ENCODE data around the gene CRYGN.

The CRYGN gene

GRCh38 chr7:151459726-151460473, 20.0 kb upstream of the CRYGN start:
- DNase-seq (ENCODE audit: low read depth) = no peak

DNA sequence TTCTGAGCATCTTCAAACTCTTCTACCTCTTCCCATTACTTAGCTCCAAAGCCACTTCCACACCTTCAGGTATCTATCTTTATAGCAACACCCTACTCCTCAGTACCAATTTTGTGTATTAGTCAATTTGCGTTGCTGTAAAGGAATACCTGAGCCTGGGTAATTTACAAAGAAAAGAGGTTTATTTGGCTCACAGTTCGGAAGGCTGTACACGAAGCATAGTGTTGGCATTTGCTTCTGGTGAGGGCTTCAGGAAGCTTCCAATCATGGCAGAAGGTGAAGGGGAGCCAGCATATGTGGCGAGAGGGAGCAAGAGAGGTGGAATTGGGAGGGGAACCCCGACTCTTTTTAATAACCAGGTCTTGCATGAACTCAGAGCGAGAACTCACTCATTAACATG, 17.6 kb upstream of the CRYGN start:
- DNase-seq (ENCODE audit: low read depth) = no peak

DNA sequence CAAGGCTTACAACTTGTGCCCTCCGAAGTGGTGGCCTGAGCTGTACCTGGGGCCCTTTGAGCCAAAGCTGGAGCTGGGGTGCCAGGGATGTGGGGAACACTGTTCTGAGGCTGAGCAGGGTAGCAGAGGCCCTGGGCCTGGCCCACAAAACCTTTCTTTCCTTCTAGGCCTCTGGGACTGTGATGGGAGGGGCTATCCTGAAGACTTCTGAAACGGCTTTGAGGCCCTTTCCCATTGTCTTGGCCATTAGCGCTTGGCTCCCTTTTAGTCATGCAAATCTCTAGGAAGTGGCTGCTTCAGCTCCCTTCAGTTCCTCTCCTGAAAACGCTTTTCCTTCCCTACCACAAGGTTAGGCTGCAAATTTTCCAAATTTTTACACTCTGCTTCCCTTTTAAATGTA, 16.8 kb upstream of the CRYGN start:
- DNase-seq (ENCODE audit: low read depth) = no peak

- DNase-seq (ENCODE audit: low read depth) = no peak
These were observed 16.3 kb upstream of the CRYGN start for GRCh38 chr7:151456276-151456675.

GRCh38 chr7:151455690-151456089, 15.7 kb upstream of the CRYGN start:
- DNase-seq (ENCODE audit: low read depth) = no peak

- DNase-seq (ENCODE audit: low read depth) = no peak
These were observed 15.1 kb upstream of the CRYGN start for GRCh38 chr7:151454932-151455530.

GRCh38 chr7:151454305-151454704, 14.4 kb upstream of the CRYGN start:
- DNase-seq (ENCODE audit: low read depth) = no peak

DNA sequence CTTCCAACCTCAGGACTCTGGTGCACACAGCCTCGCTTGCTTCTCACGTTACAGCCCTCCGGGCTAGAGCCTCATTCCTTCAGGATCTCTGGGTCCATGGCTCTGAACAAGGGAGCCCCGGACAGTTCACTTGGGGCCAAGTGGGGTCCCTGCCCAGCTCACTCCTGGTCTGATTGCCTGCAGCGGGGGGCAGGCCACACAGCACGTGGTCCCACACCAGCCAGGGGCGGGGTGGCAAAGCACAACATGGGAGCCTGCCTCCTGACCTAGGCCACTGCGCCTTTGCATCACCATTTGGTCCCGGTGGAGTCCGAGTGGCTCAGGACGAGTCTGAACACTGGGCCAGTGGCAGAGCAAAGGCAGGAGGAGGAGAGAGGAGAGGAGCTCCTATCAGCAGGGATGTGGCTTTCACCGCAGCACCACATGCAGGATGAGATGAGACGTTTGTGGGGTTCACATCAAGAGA, 13.4 kb upstream of the CRYGN start:
- no peak for DNase-seq (ENCODE audit: low read depth)

DNA sequence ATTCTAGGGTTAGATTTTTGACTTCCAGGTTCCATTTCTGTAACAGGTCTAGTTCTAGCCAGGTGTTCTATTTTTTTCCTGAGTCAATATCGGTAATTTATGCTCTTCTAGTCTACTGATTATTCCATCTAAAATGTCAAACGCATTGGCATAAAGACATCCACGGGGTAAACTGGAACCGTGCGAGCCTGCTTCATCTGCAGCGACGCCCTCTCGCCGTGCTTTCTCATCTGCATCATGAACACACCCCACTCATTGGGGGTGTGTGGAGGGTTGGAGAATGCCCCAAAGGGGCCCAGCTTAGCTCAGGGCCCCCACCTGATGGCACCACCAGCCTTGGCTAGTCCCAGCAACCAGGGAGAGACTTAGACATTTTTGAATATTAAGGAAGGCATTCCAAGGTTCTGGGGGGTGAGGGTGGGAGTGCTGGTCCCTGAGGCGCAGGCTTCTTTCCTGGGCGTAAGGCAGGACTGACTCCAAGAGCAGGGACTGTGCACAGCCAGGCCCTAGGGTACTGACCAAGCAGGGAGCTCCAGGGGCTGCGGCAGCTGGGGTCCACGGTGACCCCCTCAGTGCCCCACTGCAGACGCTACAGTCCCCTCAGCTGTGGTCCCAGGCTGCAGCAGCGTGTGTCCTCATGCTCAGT, 12.9 kb upstream of the CRYGN start:
- DNase-seq (ENCODE audit: low read depth) = no peak

DNA sequence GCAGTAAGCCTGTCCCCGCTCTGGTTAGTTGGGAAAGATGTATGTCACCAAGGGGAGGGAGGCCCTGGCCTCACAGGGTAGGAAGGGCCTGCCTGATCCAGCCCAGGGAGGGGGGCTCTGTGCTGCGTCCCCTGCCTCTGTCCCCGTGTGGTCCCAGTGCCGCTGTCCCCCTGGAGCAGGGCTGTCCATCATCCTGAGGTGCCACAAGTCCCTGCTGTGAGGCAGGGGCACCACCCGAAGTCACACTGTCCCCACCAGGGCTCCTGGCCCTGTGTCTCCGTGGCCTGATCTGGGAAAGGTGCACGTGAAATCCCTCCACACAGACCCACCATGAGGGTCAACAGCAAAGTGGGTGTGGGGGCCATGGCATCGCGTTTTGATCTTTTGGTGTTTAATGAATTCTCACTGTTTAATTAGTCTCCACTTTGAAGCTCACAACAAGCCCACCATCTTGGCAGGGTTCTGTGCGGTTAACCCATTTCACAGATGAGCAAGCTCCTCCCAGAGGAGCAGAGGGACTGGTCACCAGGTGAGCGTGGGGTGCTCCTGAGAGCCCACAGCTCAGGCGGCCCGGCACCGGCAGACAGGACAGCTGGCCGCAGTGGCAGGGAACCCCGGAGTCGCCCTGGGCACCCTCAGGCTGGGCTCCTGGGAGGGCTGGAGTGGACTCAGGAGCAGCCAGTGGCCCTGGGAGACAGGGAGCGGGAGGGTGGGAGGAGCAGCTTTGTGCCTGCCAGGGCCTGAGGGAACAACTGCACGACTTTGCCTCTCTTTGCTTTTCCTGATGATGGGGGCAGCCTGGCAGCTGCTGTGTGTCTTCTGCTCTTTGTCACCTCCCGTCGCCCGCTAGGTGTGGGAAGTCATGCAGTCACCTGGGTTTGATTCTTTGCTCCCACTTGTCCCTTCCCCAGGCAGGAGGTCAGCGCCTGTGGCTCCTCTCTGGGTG, 12.0 kb upstream of the CRYGN start:
- DNase-seq (ENCODE audit: low read depth) = no peak

GRCh38 chr7:151451156-151451555, 11.2 kb upstream of the CRYGN start:
- no peak for DNase-seq (ENCODE audit: low read depth)

GRCh38 chr7:151449990-151450389, 10.0 kb upstream of the CRYGN start:
- DNase-seq (ENCODE audit: low read depth) = no peak

DNA sequence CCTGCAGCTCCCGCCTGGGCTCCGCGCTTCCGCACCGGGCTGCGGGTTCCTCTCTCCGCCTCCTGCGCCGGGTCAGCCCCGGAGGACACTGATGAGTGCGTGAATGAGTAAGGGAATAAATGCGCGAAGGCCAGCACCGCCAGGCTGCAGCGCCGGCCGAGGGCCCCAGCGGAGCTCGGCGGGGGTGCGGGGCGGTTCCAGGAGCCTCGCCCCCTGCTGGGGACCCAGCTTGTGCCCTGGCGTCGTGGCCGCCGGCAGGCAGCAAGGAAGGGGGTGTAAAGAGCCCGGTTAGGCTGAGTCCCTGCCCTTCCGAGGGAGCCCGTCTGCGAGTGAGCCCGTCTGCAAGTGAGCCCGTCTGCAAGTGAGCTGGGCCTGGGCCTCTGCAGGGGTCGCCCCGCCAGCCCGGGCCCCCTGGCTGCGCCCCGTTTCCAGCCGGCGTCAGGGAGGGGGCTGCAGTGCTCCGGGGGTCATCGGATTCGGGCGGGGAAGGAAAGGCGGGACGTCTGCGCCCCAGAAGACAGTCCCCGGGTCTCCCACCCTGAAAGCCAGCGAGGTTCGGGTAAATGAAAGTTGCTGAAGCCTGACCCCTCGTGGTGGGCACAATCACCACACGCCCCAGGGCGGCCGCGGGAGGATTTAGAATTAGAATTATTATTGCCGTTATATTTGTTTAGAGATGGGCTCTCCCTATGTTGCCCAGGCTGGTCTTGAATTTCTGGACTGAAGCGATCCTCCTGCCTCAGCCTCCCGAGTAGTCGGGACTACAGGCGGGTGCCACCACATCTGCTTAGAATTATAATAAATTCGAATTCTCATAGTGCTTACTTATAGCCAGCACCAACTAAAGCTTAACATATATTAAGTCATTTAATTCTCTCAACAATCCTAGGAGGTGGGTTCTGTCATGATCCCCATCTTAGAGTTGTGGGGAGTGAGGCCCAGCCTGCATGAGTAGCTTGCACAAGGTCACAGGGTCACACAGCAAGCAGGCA, 8.6 kb upstream of the CRYGN start:
- DNase-seq (ENCODE audit: low read depth) = peak; percentile 60

DNA sequence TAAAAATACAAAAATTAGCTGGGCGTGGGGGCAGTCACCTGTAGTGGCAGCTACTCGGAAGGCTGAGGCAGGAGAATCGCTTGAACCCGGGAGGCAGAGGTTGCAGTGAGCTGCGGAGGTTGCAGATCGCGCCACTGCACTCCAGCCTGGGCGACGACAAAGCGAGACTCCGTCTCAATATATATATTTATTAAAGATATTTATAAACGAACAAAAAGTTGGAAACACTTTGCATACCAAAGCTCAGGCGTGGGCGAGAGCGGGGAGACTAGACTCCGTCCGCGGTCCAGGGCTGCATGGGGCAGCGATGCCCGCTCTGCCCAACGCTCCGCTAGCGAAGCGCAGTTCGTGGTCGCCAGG, 7.9 kb upstream of the CRYGN start:
- no peak for DNase-seq (ENCODE audit: low read depth)

GRCh38 chr7:151447312-151447711, 7.4 kb upstream of the CRYGN start:
- DNase-seq (ENCODE audit: low read depth) = no peak

DNA sequence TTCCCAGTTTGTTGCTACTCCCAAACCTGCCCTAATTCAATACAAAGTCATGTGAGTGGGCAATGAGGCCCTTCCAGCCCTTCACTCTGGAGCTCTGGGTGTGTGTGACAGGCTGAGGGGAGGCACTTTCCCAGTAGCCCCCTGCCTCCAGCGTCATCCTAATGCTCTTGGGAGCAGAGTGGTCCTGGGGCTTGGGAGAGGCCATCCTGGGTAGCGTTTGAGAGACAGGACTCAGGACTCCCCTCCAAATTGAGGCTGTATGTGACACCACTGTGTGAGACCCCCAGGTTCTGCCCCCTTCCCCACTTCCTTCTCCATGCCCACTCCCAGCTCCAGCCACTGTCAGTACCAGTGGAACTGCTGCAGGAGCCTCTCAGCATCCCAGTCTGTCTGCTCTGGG, 6.5 kb upstream of the CRYGN start:
- no peak for DNase-seq (ENCODE audit: low read depth)

- no peak for DNase-seq (ENCODE audit: low read depth)
These were observed 4.7 kb upstream of the CRYGN start for GRCh38 chr7:151444632-151445031.

- DNase-seq (ENCODE audit: low read depth) = no peak
These were observed 3.0 kb upstream of the CRYGN start for GRCh38 chr7:151442776-151443496.

GRCh38 chr7:151440799-151441445, 981 bp upstream of the CRYGN start:
- DNase-seq (ENCODE audit: low read depth) = no peak

Measured in stimulated activated CD8-positive, alpha-beta memory T cell treated with anti-CD3 and anti-CD28 coated beads, Interleukin-4, amount 100 ng/mL, for 24 hours (primary cell).